Upper lobe of left lung (tissue), 4 donors: ENCODE measurements around the gene CTDP1.

Source experiments
- EP300 ChIP-seq, 4 donors: sonication (generic); formaldehyde crosslinking; IDR thresholded peaks; one replicate each; pipeline ENCODE4 v1.5.1; 2017; ENCODE audit warnings: antibody characterized with exemption in 4 of 4, control low read depth in 2 of 4
- POLR2A ChIP-seq, 4 donors: fragments of 450-650 bp; IDR thresholded peaks; one replicate each; pipeline ENCODE4 v1.5.1; 2016 to 2017; ENCODE audit warnings: antibody characterized with exemption in 4 of 4, mild to moderate bottlenecking in 2 of 4
- POLR2AphosphoS5 ChIP-seq, 2 donors: sonication (generic); formaldehyde crosslinking; IDR thresholded peaks; one replicate each; pipeline ENCODE4 v1.5.1; 2017; ENCODE audit warnings: antibody characterized with exemption in 2 of 2
- TF ChIP-seq, protein P1 (sequence below), 6 experiments: fragments of 450-650 bp in 4 of 6; fragments of 200-600 bp in 2 of 6; sonication (generic) in 2 of 6; IDR thresholded peaks; one replicate each; pipeline ENCODE4 v1.5.1; 2016 to 2019; ENCODE audit warnings: antibody characterized with exemption in 6 of 6

DNA sequence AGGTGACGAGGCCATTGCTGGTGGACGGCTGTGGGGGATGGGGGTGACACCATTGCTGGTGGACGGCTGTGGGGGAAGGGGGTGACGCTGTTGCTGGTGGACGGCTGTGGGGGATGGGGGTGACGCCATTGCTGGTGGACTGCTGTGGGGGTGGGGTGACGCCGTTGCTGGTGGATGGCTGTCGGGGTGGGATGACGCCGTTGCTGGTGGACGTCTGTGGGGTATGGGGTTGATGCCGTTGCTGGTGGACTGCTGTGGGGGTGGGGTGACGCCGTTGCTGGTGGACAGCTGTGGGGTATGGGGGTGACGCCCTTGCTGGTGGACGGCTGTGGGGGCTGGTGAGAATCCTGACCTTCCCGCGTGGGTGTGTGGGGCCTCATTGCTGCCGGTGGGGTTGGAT is 47.1 kb downstream of the CTDP1 start:
- TF ChIP-seq, protein P1, sequence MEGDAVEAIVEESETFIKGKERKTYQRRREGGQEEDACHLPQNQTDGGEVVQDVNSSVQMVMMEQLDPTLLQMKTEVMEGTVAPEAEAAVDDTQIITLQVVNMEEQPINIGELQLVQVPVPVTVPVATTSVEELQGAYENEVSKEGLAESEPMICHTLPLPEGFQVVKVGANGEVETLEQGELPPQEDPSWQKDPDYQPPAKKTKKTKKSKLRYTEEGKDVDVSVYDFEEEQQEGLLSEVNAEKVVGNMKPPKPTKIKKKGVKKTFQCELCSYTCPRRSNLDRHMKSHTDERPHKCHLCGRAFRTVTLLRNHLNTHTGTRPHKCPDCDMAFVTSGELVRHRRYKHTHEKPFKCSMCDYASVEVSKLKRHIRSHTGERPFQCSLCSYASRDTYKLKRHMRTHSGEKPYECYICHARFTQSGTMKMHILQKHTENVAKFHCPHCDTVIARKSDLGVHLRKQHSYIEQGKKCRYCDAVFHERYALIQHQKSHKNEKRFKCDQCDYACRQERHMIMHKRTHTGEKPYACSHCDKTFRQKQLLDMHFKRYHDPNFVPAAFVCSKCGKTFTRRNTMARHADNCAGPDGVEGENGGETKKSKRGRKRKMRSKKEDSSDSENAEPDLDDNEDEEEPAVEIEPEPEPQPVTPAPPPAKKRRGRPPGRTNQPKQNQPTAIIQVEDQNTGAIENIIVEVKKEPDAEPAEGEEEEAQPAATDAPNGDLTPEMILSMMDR (IDR thresholded peaks at IDR 0.05): no peak
- TF ChIP-seq POLR2AphosphoS5 (IDR thresholded peaks at IDR 0.05) (no peak), POLR2A (IDR thresholded peaks at IDR 0.05) (no peak), EP300 (IDR thresholded peaks at IDR 0.05) (no peak)
